Fibroblast of peridontal ligament (primary cell): ENCODE data around the gene PAIP2B.
A peak's percentile ranks its signal among the peaks of the same experiment; 100 is the strongest.
"Not testable (repeated sequence)": the region's sequence is repeated elsewhere in the genome, so short reads cannot be mapped to it uniquely, and the experiment has no call there.

Source experiments
- DNase-seq: peaks from one replicate; pipeline ENCODE4 v3.0.0-alpha.2; 2010; ENCODE audit errors: extremely low read depth

The PAIP2B gene

DNA sequence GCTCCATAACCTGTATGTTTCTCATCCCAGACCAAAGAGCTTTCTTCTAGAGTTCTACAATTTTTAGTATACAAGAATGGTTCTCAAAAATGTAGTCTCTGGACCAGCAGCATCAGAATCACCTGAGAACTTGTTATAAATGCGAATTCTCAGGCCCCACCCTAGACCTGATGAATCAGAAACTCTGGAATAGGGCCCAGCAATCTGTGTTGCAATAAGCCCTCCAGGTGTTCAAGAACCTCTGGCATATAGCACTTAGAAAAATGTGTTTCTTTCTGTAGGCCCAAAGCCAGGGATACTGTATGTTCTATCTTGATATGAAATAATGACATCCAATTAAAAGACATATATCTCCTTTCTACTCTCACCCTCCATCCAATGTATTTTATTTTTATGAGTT lies 10.4 kb downstream of the PAIP2B start:
- no peak for DNase-seq

DNA sequence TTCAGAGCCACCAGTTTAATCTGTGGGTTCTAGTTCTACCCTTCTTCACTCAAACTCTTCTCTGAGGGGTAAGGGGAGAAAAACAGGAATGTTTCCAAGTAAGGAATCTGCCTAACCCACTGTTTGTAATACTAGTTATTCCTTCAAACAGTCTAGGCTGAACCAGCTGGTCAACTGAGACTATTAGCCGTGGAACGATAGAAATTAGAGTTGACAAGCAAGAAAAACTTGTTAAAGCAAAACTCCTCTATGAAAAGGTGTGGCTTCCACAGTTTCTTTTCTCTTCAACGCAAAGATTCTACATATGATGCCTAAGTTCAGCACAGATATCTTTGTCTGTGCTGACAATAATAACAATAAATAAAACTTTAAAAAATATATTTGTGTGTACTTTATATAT lies 11.5 kb downstream of the PAIP2B start:
- no peak for DNase-seq

DNA sequence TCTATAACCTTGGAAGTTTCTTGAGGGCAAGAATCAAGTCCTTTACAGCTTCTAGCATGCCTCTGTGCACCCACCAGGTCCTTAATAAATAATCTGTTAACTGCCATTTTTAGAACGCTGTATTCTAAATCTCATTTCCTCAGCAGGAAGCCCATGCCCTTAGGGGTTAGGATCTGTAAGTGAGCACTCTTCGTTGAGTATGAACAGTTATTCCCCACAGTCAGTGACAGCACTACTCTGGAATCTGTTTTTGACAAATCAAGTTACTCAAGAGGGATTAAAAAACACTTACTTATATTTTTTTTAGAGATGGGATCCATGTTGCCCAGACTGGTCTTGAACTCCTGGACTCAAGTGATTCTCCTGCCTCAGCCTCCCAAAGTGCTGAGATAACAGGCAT lies 14.6 kb downstream of the PAIP2B start:
- no peak for DNase-seq

DNA sequence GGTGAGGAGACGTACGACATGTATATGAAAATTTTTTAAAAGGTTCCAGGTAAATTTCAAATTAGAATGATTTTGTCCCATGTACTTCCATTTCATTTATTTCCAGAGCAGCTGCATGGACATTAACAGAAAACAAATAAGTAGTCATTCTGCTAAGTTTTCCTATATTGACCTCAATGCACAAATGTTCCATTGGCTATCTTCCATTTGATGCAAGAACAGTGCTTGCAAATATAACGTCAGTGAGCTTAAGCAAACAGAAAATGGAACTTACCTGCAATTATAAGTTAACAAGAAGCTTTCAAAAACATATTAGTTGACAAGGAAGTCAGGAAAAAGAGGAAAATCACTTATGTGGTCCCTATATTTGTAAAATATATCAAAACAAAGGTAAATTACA lies 16.6 kb downstream of the PAIP2B start:
- no peak for DNase-seq

DNA sequence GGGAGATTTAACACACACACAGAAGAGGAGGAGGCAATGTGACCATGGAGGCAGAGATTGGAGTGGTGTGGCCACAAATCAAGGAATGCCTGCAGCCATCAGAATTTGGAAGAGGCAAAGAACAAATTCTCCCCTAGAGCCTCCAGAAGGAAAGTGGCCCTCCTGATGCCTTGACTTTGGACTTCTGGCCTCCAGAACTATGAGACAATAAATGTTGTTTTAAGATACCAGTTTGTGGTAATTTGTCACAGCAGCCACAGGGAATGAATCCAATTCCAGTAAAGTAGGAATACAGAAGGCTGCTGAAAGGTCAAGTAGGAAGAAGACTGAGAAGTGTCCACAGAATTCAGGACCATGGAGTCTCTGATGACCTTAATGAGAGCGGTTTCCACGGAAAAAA lies 18.1 kb downstream of the PAIP2B start:
- no peak for DNase-seq

- no peak for DNase-seq
Observed at GRCh38 chr2:71207601-71208000, 19.3 kb downstream of the PAIP2B start.

DNA sequence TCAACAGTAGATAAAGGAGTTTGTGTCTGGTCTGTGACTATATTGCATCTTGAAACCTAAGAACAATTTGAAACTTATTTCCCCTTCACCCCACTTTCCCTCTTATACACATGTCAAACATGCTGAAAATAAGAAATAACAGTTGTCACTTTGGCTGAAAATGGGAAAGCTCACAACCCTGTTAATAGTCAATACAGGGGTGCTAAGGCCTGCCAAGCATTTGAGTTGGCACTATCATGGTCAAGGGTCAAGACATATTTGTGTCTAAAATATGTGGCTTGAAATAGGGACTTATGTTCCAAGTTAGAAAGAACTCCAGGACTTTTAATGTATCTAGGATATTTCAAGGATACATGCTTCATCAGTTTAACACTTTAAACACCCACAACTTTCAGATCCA lies 20.6 kb downstream of the PAIP2B start:
- no peak for DNase-seq

GRCh38 chr2:71191570-71191943 lies 35.3 kb downstream of the PAIP2B start:
- DNase-seq: no peak

GRCh38 chr2:71190656-71191569 lies 36.0 kb downstream of the PAIP2B start:
- DNase-seq: peak; percentile 34

DNA sequence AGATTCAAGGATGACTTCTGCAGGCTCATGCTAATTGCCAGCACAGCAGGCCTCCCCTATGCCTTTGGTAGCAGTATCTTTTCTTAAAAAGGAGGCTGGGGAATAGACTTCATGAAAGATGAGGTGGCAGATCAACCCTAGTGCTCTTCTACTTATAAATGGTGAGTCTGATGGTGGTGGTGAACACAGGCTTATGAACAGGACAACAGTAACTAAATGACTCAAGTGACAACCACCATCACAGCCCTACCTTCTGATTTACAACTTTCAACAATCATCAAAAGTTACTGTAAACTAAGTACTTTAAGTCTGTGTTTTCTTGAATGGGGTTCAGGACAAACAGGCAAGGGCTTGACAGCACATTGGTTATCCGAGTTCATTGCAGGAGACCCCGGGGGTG lies 39.3 kb downstream of the PAIP2B start:
- DNase-seq: no peak

DNA sequence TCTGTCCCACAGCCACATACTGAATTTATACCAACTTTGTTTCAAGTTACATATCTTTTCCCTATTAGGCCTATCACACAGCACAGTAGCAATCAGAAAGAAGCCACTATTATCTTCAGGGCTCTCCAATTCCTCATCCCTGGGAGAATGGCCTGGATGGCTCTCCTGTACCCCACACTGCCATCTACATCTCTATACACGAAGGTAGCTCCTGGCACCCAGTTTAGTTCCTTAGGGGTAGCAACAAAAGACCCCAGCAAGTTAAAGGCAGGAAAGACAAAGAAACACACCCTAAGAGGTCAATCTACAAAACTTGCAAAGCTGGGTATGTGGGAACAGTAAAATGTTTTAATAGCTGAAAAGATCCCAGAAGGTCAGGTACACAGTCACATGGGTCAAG lies 39.9 kb downstream of the PAIP2B start:
- DNase-seq: no peak

DNA sequence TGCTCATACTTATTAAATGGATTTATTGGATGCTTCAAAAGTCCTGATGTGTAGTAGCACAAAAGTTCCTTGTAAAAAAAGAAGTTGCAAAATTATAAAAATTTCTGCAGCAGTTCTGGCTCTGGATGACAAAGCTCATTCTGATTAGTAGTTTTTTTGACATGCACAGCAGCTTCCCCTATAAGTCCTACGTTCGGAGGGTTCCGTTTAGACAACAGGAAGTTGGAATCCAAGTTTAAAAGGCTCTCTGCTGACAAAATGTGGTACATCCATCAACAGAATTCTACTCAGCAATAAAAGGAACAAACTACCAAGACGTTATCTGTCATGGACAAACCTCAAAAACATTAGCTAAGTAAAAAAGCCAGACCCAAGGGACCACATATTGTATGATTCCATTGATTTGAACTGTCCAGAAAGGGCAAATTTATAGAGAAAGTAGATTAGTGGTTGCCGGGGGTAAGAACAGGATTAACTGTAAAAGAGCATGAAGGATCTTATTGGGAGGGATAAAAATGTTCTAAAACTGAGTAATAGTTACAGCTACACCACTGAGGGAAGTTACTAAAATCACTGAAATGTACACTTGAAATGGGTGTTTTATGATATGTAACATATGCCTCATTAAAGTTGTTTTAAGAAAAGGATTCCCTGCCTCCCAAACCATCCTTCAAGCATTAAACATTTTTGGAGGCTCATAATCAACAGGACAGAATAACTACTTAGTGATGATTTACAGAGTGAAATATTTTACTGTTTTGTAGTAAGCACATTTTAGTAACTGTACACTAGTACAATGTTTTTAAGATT lies 43.4 kb downstream of the PAIP2B start:
- not testable (repeated sequence) for DNase-seq

- DNase-seq: no peak
Observed at GRCh38 chr2:71181316-71181715, 45.6 kb downstream of the PAIP2B start.

DNA sequence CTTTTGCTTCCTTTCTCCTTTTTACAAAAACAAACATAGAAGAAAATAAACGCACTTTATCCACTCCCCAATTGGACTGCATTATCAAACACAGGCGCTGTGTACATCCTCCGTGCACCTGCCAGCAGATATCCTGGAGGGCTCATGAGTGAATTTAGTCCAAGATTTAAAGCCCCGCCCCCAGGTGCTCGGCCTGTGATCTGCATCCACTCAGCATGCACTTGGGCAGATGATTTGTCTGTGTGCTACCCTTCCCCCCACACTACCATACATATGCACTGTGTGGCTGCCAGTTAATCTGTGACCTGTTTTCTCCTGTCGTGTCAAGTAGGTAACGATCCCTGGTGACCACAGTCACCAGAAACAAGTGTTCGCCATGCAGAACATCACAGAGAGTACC lies 48.1 kb downstream of the PAIP2B start:
- DNase-seq: not testable (repeated sequence)

GRCh38 chr2:71174207-71174606 lies 52.7 kb downstream of the PAIP2B start:
- DNase-seq: no peak

GRCh38 chr2:71173096-71173495 lies 53.8 kb downstream of the PAIP2B start:
- DNase-seq: no peak

GRCh38 chr2:71166812-71167211 lies 60.1 kb downstream of the PAIP2B start:
- DNase-seq: no peak

- peak; percentile 19 for DNase-seq
Observed at GRCh38 chr2:71157124-71157793, 69.6 kb downstream of the PAIP2B start.

DNA sequence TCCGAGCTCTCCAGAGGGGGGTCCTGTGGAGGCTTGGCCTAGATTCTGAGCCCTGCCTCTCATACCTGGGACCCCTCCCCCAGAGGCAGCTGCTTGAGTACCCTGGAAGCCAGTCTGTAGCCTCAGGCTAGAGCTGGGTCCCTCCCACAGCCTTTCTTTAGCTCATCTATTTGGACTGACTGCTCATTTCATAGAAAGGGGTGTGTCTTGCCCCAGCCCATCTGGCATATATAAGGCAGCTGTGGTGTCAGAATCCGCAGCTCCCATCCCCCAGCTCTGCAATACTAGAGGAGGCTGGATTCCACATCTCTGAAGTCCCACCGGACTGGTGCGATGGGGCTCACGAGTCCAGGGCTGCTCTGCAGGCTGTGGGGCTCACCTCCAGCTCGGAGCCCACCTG lies 70.3 kb downstream of the PAIP2B start:
- DNase-seq: peak; percentile 42

- no peak for DNase-seq
Observed at GRCh38 chr2:71155846-71156245, 71.1 kb downstream of the PAIP2B start.

GRCh38 chr2:71154798-71155197 lies 72.1 kb downstream of the PAIP2B start:
- no peak for DNase-seq

DNA sequence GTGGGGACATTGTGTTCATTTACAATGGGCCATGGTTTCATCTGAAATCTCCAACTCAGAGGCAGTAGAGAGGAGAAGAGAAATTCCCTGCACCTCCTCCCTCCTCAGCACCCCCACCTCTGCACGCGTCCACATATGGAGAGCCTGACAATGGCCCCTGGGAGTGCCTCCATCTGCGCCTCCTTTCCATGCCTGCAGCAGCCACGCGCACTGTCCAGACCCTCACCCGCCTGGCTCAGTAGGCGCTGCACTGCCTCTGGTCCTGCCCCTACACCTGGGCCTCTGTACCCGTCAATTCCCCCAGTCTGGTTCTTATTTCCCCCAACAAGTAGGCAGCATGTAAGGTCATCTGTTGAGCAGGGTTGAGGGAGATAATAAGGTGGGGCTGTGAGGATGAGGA lies 72.6 kb downstream of the PAIP2B start:
- DNase-seq: no peak
